Choroid plexus epithelial cell (primary cell): ENCODE data around the gene HOOK1.

Experiments used
- DNase-seq: peaks from one replicate; pipeline ENCODE4 v3.0.0-alpha.2; 2010; ENCODE audit warnings: low read depth
- H3K4me3 ChIP-seq: 2 replicates; pipeline ENCODE4 v1.5.1; 2011; ENCODE audit warnings: low read depth, mild to moderate bottlenecking, control low read depth, low read length, moderate library complexity
- CTCF ChIP-seq: conservative IDR thresholded peaks from 2 replicates; pipeline ENCODE4 v1.5.1; 2011; ENCODE audit warnings: low read depth, mild to moderate bottlenecking, control low read depth, inconsistent platforms, low read length, moderate library complexity

The HOOK1 gene

GRCh38 chr1:59866462-59866861 lies 51.7 kb downstream of the HOOK1 start:
- no peak for TF ChIP-seq CTCF
- DNase-seq = no peak
- H3K4me3 ChIP-seq = no peak overlapping the region

GRCh38 chr1:59871746-59872145 lies 57.0 kb downstream of the HOOK1 start:
- TF ChIP-seq CTCF = no peak
- no peak for DNase-seq
- H3K4me3 ChIP-seq = no peak overlapping the region

- no peak for TF ChIP-seq CTCF
- H3K4me3 ChIP-seq = no peak overlapping the region
- DNase-seq = no peak
Measured at GRCh38 chr1:59877108-59877682, 62.4 kb downstream of the HOOK1 start.

GRCh38 chr1:59878370-59878769 lies 63.6 kb downstream of the HOOK1 start:
- TF ChIP-seq CTCF = no peak
- no peak overlapping the region for H3K4me3 ChIP-seq
- DNase-seq = no peak

GRCh38 chr1:59879574-59879973 lies 64.8 kb downstream of the HOOK1 start:
- H3K4me3 ChIP-seq = no peak overlapping the region
- DNase-seq = peak; percentile 92
- TF ChIP-seq CTCF = peak; percentile 77

GRCh38 chr1:59879996-59880505 lies 65.3 kb downstream of the HOOK1 start:
- no peak for DNase-seq
- H3K4me3 ChIP-seq = no peak overlapping the region
- TF ChIP-seq CTCF = no peak

- peak; percentile 24 for DNase-seq
- no peak overlapping the region for H3K4me3 ChIP-seq
- no peak for TF ChIP-seq CTCF
Measured at GRCh38 chr1:59880735-59881134, 66.0 kb downstream of the HOOK1 start.
